WTC11 (cell line): Measurements from ENCODE around the gene PCID2. TPM values are rescaled to one million over a fixed set of nuclear protein-coding genes. Genes with fewer than 3 reads are reported as not detected.

Source experiments
- ATAC-seq: fragments of 200-7000 bp; cut with Tn5 transposase; 2 replicates; pipeline ENCODE4 v1.10.0; 2021; ENCODE audit warnings: mild to moderate bottlenecking, moderate library complexity
- CTCF ChIA-PET: fragments of 300-600 bp; sonication (Branson Sonifier 250); formaldehyde crosslinking; loops from one replicate; lab custom pipeline; 2021; ENCODE audit warnings: antibody characterized with exemption; lab: Charles Lee
- POLR2A ChIA-PET: fragments of 350-600 bp; sonication (Branson Sonifier 250); formaldehyde crosslinking; loops from one replicate; lab custom pipeline; 2021; ENCODE audit warnings: antibody characterized with exemption; lab: Charles Lee
- DNase-seq: peaks from one replicate; pipeline ENCODE4 v3.0.0; 2021; ENCODE audit warnings: low spot score
- H3K27ac Mint-ChIP-seq: 2 replicates; pipeline ENCODE4 v1.8.0; 2021; ENCODE audit warnings: mixed read lengths
- H3K27me3 Mint-ChIP-seq: 2 replicates; pipeline ENCODE4 v1.8.0; 2021; ENCODE audit warnings: low read depth, mild to moderate bottlenecking, moderate library complexity, mixed read lengths
- H3K36me3 Mint-ChIP-seq: 2 replicates; pipeline ENCODE4 v1.8.0; 2021; ENCODE audit warnings: mixed read lengths
- H3K4me1 Mint-ChIP-seq: 2 replicates; pipeline ENCODE4 v1.8.0; 2022; ENCODE audit warnings: mixed read lengths
- H3K4me3 Mint-ChIP-seq: 2 replicates; pipeline ENCODE4 v1.8.0; 2021; ENCODE audit warnings: mild to moderate bottlenecking, moderate library complexity, mixed read lengths
- H3K9me3 Mint-ChIP-seq: 2 replicates; pipeline ENCODE4 v1.8.0; 2021; ENCODE audit warnings: mixed read lengths
- ESRRA ChIP-seq: sonication (generic); formaldehyde crosslinking; IDR thresholded peaks from 2 replicates; pipeline ENCODE4 v1.8.1; 2022; ENCODE audit warnings: mild to moderate bottlenecking, missing genetic modification reagents, borderline replicate concordance
- FOXJ3 ChIP-seq: sonication (generic); formaldehyde crosslinking; IDR thresholded peaks from 2 replicates; pipeline ENCODE4 v1.9.0; 2021; ENCODE audit warnings: missing genetic modification reagents, mild to moderate bottlenecking, borderline replicate concordance
- FOXP1 ChIP-seq: sonication (generic); formaldehyde crosslinking; IDR thresholded peaks from 2 replicates; pipeline ENCODE4 v1.8.0; 2022; ENCODE audit warnings: missing genetic modification reagents, mild to moderate bottlenecking, moderate library complexity, borderline replicate concordance
- MXD4 ChIP-seq: fragments of 250-450 bp; sonication (Bioruptor Pico); IDR thresholded peaks from 2 replicates; pipeline ENCODE4 v1.8.0; 2021; ENCODE audit warnings: mild to moderate bottlenecking, moderate library complexity, borderline replicate concordance
- RORB ChIP-seq: fragments of 250-450 bp; sonication (Bioruptor Pico); IDR thresholded peaks from 2 replicates; pipeline ENCODE4 v1.9.0; 2021; ENCODE audit warnings: mild to moderate bottlenecking
- SMAD4 ChIP-seq: sonication (generic); formaldehyde crosslinking; IDR thresholded peaks from 2 replicates; pipeline ENCODE4 v1.8.0; 2022; ENCODE audit warnings: mild to moderate bottlenecking, missing genetic modification reagents
- STAT6 ChIP-seq: sonication (generic); formaldehyde crosslinking; conservative IDR thresholded peaks from 2 replicates; pipeline ENCODE4 v1.8.1; 2023; ENCODE audit warnings: mild to moderate bottlenecking, low read depth, missing genetic modification reagents, moderate library complexity
- ZBTB21 ChIP-seq: sonication (generic); formaldehyde crosslinking; IDR thresholded peaks from 2 replicates; pipeline ENCODE4 v1.8.1; 2023; ENCODE audit warnings: mild to moderate bottlenecking, missing genetic modification reagents, borderline replicate concordance
- ZNF232 ChIP-seq: sonication (generic); formaldehyde crosslinking; IDR thresholded peaks from 2 replicates; pipeline ENCODE4 v1.8.0; 2022; ENCODE audit warnings: mild to moderate bottlenecking, missing genetic modification reagents
- ZNF396 ChIP-seq: fragments of 250-450 bp; sonication (Bioruptor Pico); IDR thresholded peaks from 2 replicates; pipeline ENCODE4 v1.8.0; 2021; ENCODE audit warnings: mild to moderate bottlenecking, moderate library complexity, borderline replicate concordance
- total RNA-seq: library from RNA; stranded (reverse); gene quantifications from 3 replicates; pipeline ENCODE4 v1.2.3, GENCODE V29; 2021
- TF ChIP-seq, protein P1 (sequence below): sonication (generic); formaldehyde crosslinking; IDR thresholded peaks from 2 replicates; pipeline ENCODE4 v1.8.0; 2022; ENCODE audit warnings: mild to moderate bottlenecking, missing genetic modification reagents
- TF ChIP-seq, protein P2 (sequence below): sonication (generic); formaldehyde crosslinking; IDR thresholded peaks from 2 replicates; pipeline ENCODE4 v1.8.0; 2023; ENCODE audit warnings: missing genetic modification reagents, mild to moderate bottlenecking, borderline replicate concordance
- TF ChIP-seq, protein P3 (sequence below): sonication (generic); formaldehyde crosslinking; IDR thresholded peaks from 2 replicates; pipeline ENCODE4 v1.8.1; 2022; ENCODE audit warnings: low read depth, mild to moderate bottlenecking, moderate library complexity, missing genetic modification reagents, borderline replicate concordance
- TF ChIP-seq, protein P4 (sequence below): fragments of 250-450 bp; sonication (Bioruptor Pico); IDR thresholded peaks from 2 replicates; pipeline ENCODE4 v1.9.0; 2021; ENCODE audit warnings: mild to moderate bottlenecking, borderline replicate concordance

Gene PCID2
- total RNA-seq, 1 experiment from 2014 or later, result 69.4 TPM

DNA sequence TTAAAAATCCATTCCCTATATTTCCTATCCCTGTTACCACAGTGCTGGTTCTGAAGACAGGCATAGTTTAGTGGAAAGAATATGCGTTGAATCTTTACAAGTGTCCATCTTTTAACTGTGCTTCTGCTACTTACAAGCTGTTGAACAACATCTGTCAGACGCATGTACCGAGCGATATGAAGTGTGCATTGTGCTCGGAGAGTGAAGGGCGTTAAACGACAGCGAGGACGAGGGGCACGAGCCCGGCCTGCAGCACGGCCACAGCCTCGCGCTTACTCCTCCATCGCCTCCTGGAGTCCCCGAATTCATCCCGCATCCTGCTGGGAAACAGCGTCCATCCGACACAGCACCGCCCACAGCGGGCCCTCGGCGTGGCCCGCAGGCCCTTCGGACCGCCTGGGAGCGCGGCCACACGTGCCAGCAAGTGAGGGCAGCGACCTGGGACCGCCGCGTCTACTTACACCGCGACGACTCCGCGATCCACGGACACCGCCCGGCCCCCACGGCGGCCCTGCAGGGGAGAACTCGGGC is 514 bp downstream of the PCID2 start:
- peaks cover 32% of the 10 kb centered on the region; the same call in 1 of the 2 replicates for H3K36me3 Mint-ChIP-seq
- H3K27ac Mint-ChIP-seq, result peak overlapping the region; percentile 76
- no peaks in the 10 kb centered on the region for H3K9me3 Mint-ChIP-seq
- ChIA-PET POLR2A (interaction anchor here (0.8 to 1.3 kb wide), 2 partner anchors 10 to 288 kb away, joined by 3 read pairs; no protein-coding TSS in a partner anchor), CTCF (no interaction called here)
- ATAC-seq (peak; percentile 9), DNase-seq (peak; percentile 50)
- H3K27me3 Mint-ChIP-seq, result no peaks in the 10 kb centered on the region
- no peak for TF ChIP-seq FOXJ3 (CRISPR knock-in tag)
- TF ChIP-seq ESRRA (CRISPR knock-in tag), result no peak
- no peak for TF ChIP-seq ZNF232 (CRISPR knock-in tag)
- TF ChIP-seq RORB (CRISPR knock-in tag), result no peak
- TF ChIP-seq, protein P1, sequence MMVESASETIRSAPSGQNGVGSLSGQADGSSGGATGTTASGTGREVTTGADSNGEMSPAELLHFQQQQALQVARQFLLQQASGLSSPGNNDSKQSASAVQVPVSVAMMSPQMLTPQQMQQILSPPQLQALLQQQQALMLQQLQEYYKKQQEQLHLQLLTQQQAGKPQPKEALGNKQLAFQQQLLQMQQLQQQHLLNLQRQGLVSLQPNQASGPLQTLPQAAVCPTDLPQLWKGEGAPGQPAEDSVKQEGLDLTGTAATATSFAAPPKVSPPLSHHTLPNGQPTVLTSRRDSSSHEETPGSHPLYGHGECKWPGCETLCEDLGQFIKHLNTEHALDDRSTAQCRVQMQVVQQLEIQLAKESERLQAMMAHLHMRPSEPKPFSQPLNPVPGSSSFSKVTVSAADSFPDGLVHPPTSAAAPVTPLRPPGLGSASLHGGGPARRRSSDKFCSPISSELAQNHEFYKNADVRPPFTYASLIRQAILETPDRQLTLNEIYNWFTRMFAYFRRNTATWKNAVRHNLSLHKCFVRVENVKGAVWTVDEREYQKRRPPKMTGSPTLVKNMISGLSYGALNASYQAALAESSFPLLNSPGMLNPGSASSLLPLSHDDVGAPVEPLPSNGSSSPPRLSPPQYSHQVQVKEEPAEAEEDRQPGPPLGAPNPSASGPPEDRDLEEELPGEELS (CRISPR knock-in tag), result peak; percentile 66; the same call in 1 of the 2 replicates
- no peak for TF ChIP-seq FOXP1 (CRISPR knock-in tag)
- 0 out of 2 replicates have a peak, but pooled peaks have one; percentile 2 for TF ChIP-seq SMAD4 (CRISPR knock-in tag)
- no peak for TF ChIP-seq STAT6 (CRISPR knock-in tag)
- TF ChIP-seq, all 79 proteins: peak for 2
- Mint-ChIP-seq H3K4me1 (peaks cover 45% of the 10 kb centered on the region), H3K4me3 (peak overlapping the region; percentile 93)

GRCh38 chr13:113207460-113207859 is 1.0 kb downstream of the PCID2 start:
- TF ChIP-seq, protein P2, sequence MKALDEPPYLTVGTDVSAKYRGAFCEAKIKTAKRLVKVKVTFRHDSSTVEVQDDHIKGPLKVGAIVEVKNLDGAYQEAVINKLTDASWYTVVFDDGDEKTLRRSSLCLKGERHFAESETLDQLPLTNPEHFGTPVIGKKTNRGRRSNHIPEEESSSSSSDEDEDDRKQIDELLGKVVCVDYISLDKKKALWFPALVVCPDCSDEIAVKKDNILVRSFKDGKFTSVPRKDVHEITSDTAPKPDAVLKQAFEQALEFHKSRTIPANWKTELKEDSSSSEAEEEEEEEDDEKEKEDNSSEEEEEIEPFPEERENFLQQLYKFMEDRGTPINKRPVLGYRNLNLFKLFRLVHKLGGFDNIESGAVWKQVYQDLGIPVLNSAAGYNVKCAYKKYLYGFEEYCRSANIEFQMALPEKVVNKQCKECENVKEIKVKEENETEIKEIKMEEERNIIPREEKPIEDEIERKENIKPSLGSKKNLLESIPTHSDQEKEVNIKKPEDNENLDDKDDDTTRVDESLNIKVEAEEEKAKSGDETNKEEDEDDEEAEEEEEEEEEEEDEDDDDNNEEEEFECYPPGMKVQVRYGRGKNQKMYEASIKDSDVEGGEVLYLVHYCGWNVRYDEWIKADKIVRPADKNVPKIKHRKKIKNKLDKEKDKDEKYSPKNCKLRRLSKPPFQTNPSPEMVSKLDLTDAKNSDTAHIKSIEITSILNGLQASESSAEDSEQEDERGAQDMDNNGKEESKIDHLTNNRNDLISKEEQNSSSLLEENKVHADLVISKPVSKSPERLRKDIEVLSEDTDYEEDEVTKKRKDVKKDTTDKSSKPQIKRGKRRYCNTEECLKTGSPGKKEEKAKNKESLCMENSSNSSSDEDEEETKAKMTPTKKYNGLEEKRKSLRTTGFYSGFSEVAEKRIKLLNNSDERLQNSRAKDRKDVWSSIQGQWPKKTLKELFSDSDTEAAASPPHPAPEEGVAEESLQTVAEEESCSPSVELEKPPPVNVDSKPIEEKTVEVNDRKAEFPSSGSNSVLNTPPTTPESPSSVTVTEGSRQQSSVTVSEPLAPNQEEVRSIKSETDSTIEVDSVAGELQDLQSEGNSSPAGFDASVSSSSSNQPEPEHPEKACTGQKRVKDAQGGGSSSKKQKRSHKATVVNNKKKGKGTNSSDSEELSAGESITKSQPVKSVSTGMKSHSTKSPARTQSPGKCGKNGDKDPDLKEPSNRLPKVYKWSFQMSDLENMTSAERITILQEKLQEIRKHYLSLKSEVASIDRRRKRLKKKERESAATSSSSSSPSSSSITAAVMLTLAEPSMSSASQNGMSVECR (CRISPR knock-in tag), result no peak
- TF ChIP-seq ZNF396, result no peak
- TF ChIP-seq ZBTB21 (CRISPR knock-in tag), result no peak
- TF ChIP-seq, all 79 proteins: peak for 0
- H3K27ac Mint-ChIP-seq, result peak overlapping the region; percentile 76
- H3K4me1 Mint-ChIP-seq, result peaks cover 45% of the 10 kb centered on the region
- H3K27me3 Mint-ChIP-seq, result no peaks in the 10 kb centered on the region
- H3K9me3 Mint-ChIP-seq, result no peaks in the 10 kb centered on the region
- ChIA-PET CTCF (interaction anchor here (1.2 kb wide), 1 partner anchor 186 kb away, joined by 3 read pairs; no protein-coding TSS in a partner anchor), POLR2A (interaction anchor here (0.6 kb wide), 1 partner anchor 17 kb away, joined by 3 read pairs; no protein-coding TSS in a partner anchor)
- ATAC-seq (no peak), DNase-seq (no peak)
- H3K36me3 Mint-ChIP-seq, result peaks cover 32% of the 10 kb centered on the region; the same call in 1 of the 2 replicates
- peak overlapping the region; percentile 93 for H3K4me3 Mint-ChIP-seq

- peak overlapping the region; percentile 6; the same call in 1 of the 2 replicates for H3K27ac Mint-ChIP-seq
- H3K27me3 Mint-ChIP-seq, result no peaks in the 10 kb centered on the region
- CTCF ChIA-PET, result no interaction called here
- H3K36me3 Mint-ChIP-seq, result peaks cover 19% of the 10 kb centered on the region; the same call in 1 of the 2 replicates
- H3K4me1 Mint-ChIP-seq, result peaks cover 30% of the 10 kb centered on the region
- POLR2A ChIA-PET, result no interaction called here
- no peaks in the 10 kb centered on the region for H3K9me3 Mint-ChIP-seq
- ATAC-seq (no peak), DNase-seq (no peak)
- H3K4me3 Mint-ChIP-seq, result no peak overlapping the region
- no peak for TF ChIP-seq MXD4 (CRISPR knock-in tag)
- TF ChIP-seq, protein P3, sequence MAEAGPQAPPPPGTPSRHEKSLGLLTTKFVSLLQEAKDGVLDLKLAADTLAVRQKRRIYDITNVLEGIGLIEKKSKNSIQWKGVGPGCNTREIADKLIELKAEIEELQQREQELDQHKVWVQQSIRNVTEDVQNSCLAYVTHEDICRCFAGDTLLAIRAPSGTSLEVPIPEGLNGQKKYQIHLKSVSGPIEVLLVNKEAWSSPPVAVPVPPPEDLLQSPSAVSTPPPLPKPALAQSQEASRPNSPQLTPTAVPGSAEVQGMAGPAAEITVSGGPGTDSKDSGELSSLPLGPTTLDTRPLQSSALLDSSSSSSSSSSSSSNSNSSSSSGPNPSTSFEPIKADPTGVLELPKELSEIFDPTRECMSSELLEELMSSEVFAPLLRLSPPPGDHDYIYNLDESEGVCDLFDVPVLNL (CRISPR knock-in tag), result no peak
- TF ChIP-seq, protein P4, sequence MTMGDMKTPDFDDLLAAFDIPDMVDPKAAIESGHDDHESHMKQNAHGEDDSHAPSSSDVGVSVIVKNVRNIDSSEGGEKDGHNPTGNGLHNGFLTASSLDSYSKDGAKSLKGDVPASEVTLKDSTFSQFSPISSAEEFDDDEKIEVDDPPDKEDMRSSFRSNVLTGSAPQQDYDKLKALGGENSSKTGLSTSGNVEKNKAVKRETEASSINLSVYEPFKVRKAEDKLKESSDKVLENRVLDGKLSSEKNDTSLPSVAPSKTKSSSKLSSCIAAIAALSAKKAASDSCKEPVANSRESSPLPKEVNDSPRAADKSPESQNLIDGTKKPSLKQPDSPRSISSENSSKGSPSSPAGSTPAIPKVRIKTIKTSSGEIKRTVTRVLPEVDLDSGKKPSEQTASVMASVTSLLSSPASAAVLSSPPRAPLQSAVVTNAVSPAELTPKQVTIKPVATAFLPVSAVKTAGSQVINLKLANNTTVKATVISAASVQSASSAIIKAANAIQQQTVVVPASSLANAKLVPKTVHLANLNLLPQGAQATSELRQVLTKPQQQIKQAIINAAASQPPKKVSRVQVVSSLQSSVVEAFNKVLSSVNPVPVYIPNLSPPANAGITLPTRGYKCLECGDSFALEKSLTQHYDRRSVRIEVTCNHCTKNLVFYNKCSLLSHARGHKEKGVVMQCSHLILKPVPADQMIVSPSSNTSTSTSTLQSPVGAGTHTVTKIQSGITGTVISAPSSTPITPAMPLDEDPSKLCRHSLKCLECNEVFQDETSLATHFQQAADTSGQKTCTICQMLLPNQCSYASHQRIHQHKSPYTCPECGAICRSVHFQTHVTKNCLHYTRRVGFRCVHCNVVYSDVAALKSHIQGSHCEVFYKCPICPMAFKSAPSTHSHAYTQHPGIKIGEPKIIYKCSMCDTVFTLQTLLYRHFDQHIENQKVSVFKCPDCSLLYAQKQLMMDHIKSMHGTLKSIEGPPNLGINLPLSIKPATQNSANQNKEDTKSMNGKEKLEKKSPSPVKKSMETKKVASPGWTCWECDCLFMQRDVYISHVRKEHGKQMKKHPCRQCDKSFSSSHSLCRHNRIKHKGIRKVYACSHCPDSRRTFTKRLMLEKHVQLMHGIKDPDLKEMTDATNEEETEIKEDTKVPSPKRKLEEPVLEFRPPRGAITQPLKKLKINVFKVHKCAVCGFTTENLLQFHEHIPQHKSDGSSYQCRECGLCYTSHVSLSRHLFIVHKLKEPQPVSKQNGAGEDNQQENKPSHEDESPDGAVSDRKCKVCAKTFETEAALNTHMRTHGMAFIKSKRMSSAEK (CRISPR knock-in tag), result no peak
Measured at GRCh38 chr13:113205428-113205931, 3.0 kb downstream of the PCID2 start.
